HCT116 (cell line): ENCODE data around the gene COTL1. TPM values are rescaled to one million over a fixed set of nuclear protein-coding genes. Genes with fewer than 3 reads are reported as not detected.

Source experiments
- ATAC-seq: fragments of 200-7000 bp; cut with Tn5 transposase; 2 replicates; pipeline ENCODE4 v1.9.1; 2020; ENCODE audit warnings: mild to moderate bottlenecking, moderate library complexity
- BruUV-seq: library from RNA; stranded (reverse); fragments of 400-500 nt; replicated peaks from 2 replicates; lab custom pipeline; 2021; lab: Mats Ljungman, UMichigan
- CTCF ChIA-PET: fragments of 300-600 bp; sonication (Branson Sonifier 250); formaldehyde crosslinking; loops from one replicate; lab custom pipeline; 2021; ENCODE audit warnings: antibody characterized with exemption; lab: Charles Lee
- POLR2A ChIA-PET: fragments of 300-600, 350-600 bp; sonication (Branson Sonifier 250); formaldehyde crosslinking; loops from one replicate; lab custom pipeline; 2021; ENCODE audit warnings: antibody characterized with exemption; lab: Charles Lee
- RAD21 ChIA-PET, 2 experiments: fragments of 300-600 bp; sonication (Branson Sonifier 250); formaldehyde crosslinking; loops; one replicate each; lab custom pipeline; 2023; ENCODE audit warnings: low total read pairs in 2 of 2; ENCODE audit not compliant: uncharacterized antibody in 2 of 2, unreplicated experiment in 2 of 2, low non-redundant PET in 1 of 2; lab: Charles Lee
- DNase-seq: peaks from one replicate; pipeline ENCODE4 v3.0.0-alpha.2; 2010; ENCODE audit warnings: low read depth, low spot score
- H2AFZ ChIP-seq: fragments of 200-600 bp; shearing (Covaris generic), sonication (generic); 2 replicates; pipeline ENCODE4 v1.6.1; 2017; ENCODE audit warnings: low read depth, mixed run types, mixed read lengths, antibody characterized with exemption, low read length; ENCODE audit not compliant: poor library complexity, severe bottlenecking
- H3K27ac ChIP-seq: 2 replicates; pipeline ENCODE4 v1.5.1; 2012; ENCODE audit warnings: low read depth, low read length
- H3K27me3 ChIP-seq: fragments of 200-600 bp; sonication (generic); 2 replicates; pipeline ENCODE4 v1.6.1; 2016; ENCODE audit warnings: mixed run types, low read length, mixed read lengths; ENCODE audit not compliant: insufficient read depth
- H3K36me3 ChIP-seq, 2 experiments: fragments of 200-500 bp in 1 of 2; fragments of 200-600 bp in 1 of 2; sonication (Bioruptor generic) in 1 of 2; sonication (generic) in 1 of 2; 2 replicates each; pipeline versions ENCODE4 v1.5.1 to v1.6.1; 2014 to 2016; ENCODE audit warnings: low read length in 2 of 2, inconsistent platforms in 1 of 2, mixed read lengths in 1 of 2, mixed run types in 1 of 2; ENCODE audit not compliant: insufficient read depth in 2 of 2, control insufficient read depth in 1 of 2
- H3K4me1 ChIP-seq, 2 experiments: fragments of 200-600 bp in 1 of 2; sonication (generic) in 1 of 2; 2 replicates each; pipeline versions ENCODE4 v1.5.1 to v1.6.1; 2012 to 2017; ENCODE audit warnings: low read length in 2 of 2, inconsistent platforms in 1 of 2, mild to moderate bottlenecking in 1 of 2, mixed read lengths in 1 of 2, mixed run types in 1 of 2, moderate library complexity in 1 of 2; ENCODE audit not compliant: insufficient read depth in 2 of 2, control insufficient read depth in 1 of 2
- H3K4me2 ChIP-seq: fragments of 200-600 bp; sonication (generic); 2 replicates; pipeline ENCODE4 v1.6.1; 2017; ENCODE audit warnings: mixed run types, low read length, mixed read lengths
- H3K4me3 ChIP-seq, 2 experiments: fragments of 200-600 bp in 1 of 2; sonication (generic) in 1 of 2; replicated peaks in 1 of 2; 2 replicates each; pipeline ENCODE4 v1.5.1; 2011 to 2016; ENCODE audit warnings: low read length in 2 of 2, control low read depth in 1 of 2, low read depth in 1 of 2, mild to moderate bottlenecking in 1 of 2, mixed read lengths in 1 of 2, mixed run types in 1 of 2
- H3K79me2 ChIP-seq: fragments of 200-600 bp; sonication (generic); 2 replicates; pipeline ENCODE4 v1.6.1; 2017; ENCODE audit warnings: mild to moderate bottlenecking, mixed run types, low read length, moderate library complexity, mixed read lengths; ENCODE audit not compliant: insufficient read depth
- H3K9ac ChIP-seq: fragments of 200-600 bp; sonication (generic); 2 replicates; pipeline ENCODE4 v1.6.1; 2016; ENCODE audit warnings: low read length, mixed read lengths
- H3K9me2 ChIP-seq: fragments of 200-600 bp; sonication (generic), shearing (Covaris generic); 2 replicates; pipeline ENCODE4 v1.6.1; 2017; ENCODE audit warnings: mixed run types, mild to moderate bottlenecking, moderate library complexity; ENCODE audit not compliant: insufficient read depth
- H3K9me3 ChIP-seq, 2 experiments: fragments of 200-500 bp in 1 of 2; fragments of 200-600 bp in 1 of 2; sonication (Bioruptor generic) in 1 of 2; sonication (generic) in 1 of 2; 2 replicates each; pipeline ENCODE4 v1.6.1; 2014 to 2017; ENCODE audit warnings: low read length in 2 of 2, mixed read lengths in 2 of 2, inconsistent platforms in 1 of 2, low read depth in 1 of 2, mild to moderate bottlenecking in 1 of 2, mixed run types in 1 of 2, moderate library complexity in 1 of 2; ENCODE audit not compliant: control insufficient read depth in 1 of 2, insufficient read depth in 1 of 2
- H4K20me1 ChIP-seq: fragments of 200-600 bp; sonication (generic), shearing (Covaris generic); 2 replicates; pipeline ENCODE4 v1.6.1; 2017; ENCODE audit warnings: mixed run types, mild to moderate bottlenecking, moderate library complexity; ENCODE audit not compliant: insufficient read depth
- JUND ChIP-seq: IDR thresholded peaks from 2 replicates; pipeline ENCODE4 v1.6.1; 2012
- POLR2A ChIP-seq: IDR thresholded peaks from 2 replicates; pipeline ENCODE4 v1.7.0; 2011; ENCODE audit warnings: borderline replicate concordance; ENCODE audit not compliant: insufficient read depth, insufficient read length; ENCODE audit errors: extremely low read depth
- ZNF274 ChIP-seq: fragments of 200-500 bp; sonication (Bioruptor generic); IDR thresholded peaks from 2 replicates; pipeline ENCODE4 v1.6.1; 2014; ENCODE audit warnings: mild to moderate bottlenecking, low read depth, low read length, inconsistent platforms
- intact Hi-C: fragments of 100-400 bp; cut with micrococcal nuclease; formaldehyde crosslinking; loops from 2 replicates; pipeline ENCODE4 v1.10.0; 2022
- total RNA-seq: library from RNA; stranded (reverse); gene quantifications from one replicate; pipeline ENCODE4 v1.2.1, GENCODE V29; 2021; ENCODE audit not compliant: unreplicated experiment

COTL1 gene
- total RNA-seq, 1 experiment from 2014 or later: 276 TPM

DNA sequence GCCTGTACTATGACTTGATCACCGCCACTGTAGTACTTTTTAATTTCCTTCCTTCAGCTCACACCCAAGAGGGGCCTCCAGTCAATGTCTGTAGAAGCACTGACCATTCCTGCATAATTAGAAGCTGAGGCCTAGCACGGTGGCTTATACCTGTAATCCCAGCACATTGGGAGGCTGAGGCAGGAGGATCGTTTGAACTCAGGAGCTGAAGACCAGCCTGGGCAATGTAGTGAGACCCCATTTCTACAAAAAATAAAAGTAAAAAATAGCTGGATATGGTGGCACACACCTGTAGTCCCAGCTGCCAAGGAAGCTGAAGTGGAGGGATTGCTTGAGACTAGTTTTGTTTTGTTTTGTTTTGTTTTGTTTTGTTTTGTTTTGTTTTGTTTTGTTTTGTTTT lies 36.4 kb upstream of the COTL1 start:
- Histone ChIP-seq H3K9me3 (no peaks in the 10 kb centered on the region), H3K9me2 (no peaks in the 10 kb centered on the region), H4K20me1 (no peaks in the 10 kb centered on the region), H3K36me3 (peaks cover 25 to 28% of the 10 kb centered on the region in 2 experiments; a peak in 3 of 4 replicates), H3K4me2 (no peak overlapping the region), H3K4me3 (no peak overlapping the region), H3K79me2 (peaks cover 10% of the 10 kb centered on the region), H3K27me3 (no peaks in the 10 kb centered on the region), H3K9ac (no peak overlapping the region), H3K4me1 (peaks cover 3 to 4% of the 10 kb centered on the region in 2 experiments; a peak in 3 of 4 replicates), H3K27ac (no peak overlapping the region), H2AFZ (no peak overlapping the region)
- DNase-seq (no peak), ATAC-seq (no peak)
- no TSS peak for BruUV-seq
- RAD21 ChIA-PET: no interaction called here
- TF ChIP-seq ZNF274: no peak
- CTCF ChIA-PET: interaction anchor here (1.4 kb wide), 1 partner anchor 18 kb away, joined by 3 read pairs; no protein-coding TSS in a partner anchor
- POLR2A ChIA-PET: no interaction called here
- intact Hi-C loops: no loop called here

DNA sequence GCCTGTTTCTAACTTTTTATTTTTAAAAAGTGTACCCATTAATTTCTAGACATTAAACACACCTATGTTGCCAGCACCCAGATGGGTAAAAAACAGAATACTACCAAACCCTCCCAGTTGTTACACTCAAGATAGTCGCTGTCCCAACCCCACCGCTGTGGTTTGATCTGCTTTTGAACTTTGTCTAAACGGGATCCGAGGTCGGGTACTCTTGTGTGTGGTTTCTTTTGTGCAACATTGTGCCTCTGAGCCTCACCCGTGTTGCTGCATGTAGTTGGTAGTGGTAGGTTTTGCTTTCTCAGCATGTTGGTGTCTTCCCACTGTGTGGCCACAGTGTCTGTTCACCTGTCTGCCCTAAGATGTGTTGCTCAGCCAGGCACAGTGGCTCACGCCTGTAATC lies 34.7 kb upstream of the COTL1 start:
- H3K27me3 ChIP-seq: no peaks in the 10 kb centered on the region
- H3K36me3 ChIP-seq: peaks cover 12 to 15% of the 10 kb centered on the region in 2 experiments; a peak in 3 of 4 replicates
- H3K79me2 ChIP-seq: peaks cover 15% of the 10 kb centered on the region
- intact Hi-C loops: no loop called here
- no peak overlapping the region for H3K4me3 ChIP-seq
- no TSS peak for BruUV-seq
- ATAC-seq: no peak
- no peak overlapping the region for H3K27ac ChIP-seq
- TF ChIP-seq POLR2A (no peak), JUND (no peak)
- no peak overlapping the region for H3K4me2 ChIP-seq
- no peaks in the 10 kb centered on the region for H4K20me1 ChIP-seq
- no peak overlapping the region for H2AFZ ChIP-seq
- H3K9me2 ChIP-seq: no peaks in the 10 kb centered on the region
- ChIA-PET POLR2A (interaction anchor here (0.9 kb wide), 1 partner anchor 11 kb away, joined by 3 read pairs; no protein-coding TSS in a partner anchor), RAD21 (no interaction called here), CTCF (interaction anchor here (1.2 to 1.4 kb wide), 2 partner anchors 19 to 20 kb away, joined by 3 to 6 read pairs; no protein-coding TSS in a partner anchor)
- no peak overlapping the region for H3K9ac ChIP-seq
- no peak for DNase-seq
- H3K4me1 ChIP-seq: peaks cover 6 to 14% of the 10 kb centered on the region in 2 experiments; a peak in 3 of 4 replicates
- H3K9me3 ChIP-seq: no peaks in the 10 kb centered on the region
